ENCODE data around the gene DERL3.
"Not testable (repeated sequence)": the region's sequence is repeated elsewhere in the genome, so short reads cannot be mapped to it uniquely, and the experiment has no call there.

DERL3 gene

DNA sequence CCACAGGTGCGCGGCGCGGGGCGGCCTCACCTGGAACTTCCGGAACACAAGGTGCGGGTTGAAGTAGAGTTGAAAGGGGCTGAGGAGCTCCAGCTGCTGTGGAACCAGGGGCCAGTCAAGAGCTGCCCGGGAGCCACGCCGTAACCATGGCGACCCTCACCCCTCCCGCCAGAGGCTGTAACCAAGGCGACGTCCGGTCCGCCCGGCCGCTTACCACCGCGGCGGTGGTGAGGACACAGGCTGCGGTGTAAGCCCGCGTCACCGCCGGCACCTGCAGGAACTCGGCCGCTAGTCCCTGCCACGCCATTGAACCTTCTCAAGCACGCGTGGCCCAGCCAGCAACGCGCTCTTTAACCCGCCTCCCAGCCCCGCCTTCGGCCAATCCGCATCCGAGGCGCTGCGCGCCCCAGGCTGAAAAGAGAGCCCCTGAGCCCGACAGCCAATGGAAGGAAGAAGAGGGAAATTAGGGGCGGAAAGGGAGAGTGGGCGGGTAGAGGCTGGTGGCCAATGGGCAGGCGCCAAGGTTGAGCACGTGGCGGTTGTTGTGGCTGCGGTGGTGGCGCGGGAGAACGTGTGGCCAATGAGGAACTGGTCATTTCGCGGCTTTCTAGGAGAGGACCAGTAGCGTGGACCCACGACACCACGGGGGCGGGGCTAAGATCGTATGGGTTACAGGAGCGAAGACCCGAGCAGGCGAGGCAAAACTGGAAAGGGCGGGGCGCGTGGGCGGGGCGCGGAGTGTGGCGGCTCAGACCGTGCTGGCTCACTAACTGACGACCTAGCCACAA lies at the start of gene DERL3:
DERL3 (minus strand) TSS at position 326 of the 788 bp plus-strand sequence; CDS start at position 307, 19 bp downstream.
- DNase-seq (ENCODE audit: low read depth in 2 of 2) = peak; percentile 87 to 88

- no peak for DNase-seq (ENCODE audit: low read depth in 2 of 2)
Measured at GRCh38 chr22:23884140-23884539, 45.3 kb upstream of the DERL3 start.

- no peak for DNase-seq (ENCODE audit: low read depth in 2 of 2)
Measured at GRCh38 chr22:23883658-23884057, 44.9 kb upstream of the DERL3 start.

- no peak for DNase-seq (ENCODE audit: low read depth in 2 of 2)
Measured at GRCh38 chr22:23882370-23882769, 43.6 kb upstream of the DERL3 start.

GRCh38 chr22:23878219-23878618 lies 39.4 kb upstream of the DERL3 start:
- no peak for DNase-seq (ENCODE audit: low read depth in 2 of 2)

DNA sequence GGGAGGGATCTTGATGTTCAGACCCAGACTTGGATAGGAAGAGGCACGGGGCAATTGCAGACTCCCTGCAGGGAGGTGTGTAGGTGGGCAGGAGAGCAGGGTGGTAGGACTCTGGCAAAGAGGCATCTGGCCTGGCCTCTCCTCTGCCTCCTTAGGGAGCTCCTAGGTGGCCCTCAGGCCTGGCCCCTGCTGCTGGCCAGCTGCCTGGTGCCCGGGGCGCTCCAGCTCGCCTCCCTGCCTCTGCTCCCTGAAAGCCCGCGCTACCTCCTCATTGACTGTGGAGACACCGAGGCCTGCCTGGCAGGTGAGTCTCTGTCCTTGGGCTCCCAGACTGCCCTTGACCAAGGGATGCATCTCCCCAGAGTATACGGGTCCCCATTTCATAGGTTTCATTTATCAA lies 38.8 kb upstream of the DERL3 start:
- DNase-seq (ENCODE audit: low read depth in 2 of 2) = no peak

- DNase-seq (ENCODE audit: low read depth in 2 of 2) = no peak
Measured at GRCh38 chr22:23875801-23876200, 37.0 kb upstream of the DERL3 start.

DNA sequence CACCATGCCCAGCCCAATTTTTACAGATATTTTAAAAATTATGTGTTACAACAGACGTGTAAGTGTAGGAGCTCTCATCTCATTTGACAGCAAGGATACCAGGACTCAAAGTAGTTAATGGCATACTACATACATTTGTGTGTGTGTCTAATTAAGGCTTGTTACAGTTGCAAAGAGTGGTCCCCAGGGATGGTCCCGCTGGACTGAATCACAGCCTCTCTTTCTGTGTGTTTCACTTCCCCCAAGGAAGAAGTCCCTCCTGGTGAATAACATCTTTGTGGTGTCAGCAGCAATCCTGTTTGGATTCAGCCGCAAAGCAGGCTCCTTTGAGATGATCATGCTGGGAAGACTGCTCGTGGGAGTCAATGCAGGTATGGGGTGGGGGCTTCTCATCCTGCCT lies 36.1 kb upstream of the DERL3 start:
- no peak for DNase-seq (ENCODE audit: low read depth in 2 of 2)

DNA sequence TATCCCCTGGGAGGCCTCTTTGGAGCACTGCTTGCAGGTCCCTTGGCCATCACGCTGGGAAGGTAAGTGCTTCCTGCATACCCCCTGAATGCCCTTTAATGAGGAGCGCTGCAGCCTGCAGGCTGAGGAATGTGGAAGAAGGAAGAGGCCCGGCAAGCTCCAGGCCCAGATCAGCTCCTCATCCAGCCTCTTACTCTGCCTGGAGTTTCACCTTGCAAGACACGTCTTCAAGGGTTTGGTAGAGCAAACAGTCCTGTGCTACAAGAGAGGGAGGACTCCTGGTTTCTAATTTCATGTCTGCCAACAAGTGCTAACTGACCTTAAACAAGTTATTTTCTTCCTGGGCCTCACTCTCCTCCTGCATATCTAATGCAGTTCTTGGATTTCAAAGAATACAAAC lies 29.8 kb upstream of the DERL3 start:
- no peak for DNase-seq (ENCODE audit: low read depth in 2 of 2)

DNA sequence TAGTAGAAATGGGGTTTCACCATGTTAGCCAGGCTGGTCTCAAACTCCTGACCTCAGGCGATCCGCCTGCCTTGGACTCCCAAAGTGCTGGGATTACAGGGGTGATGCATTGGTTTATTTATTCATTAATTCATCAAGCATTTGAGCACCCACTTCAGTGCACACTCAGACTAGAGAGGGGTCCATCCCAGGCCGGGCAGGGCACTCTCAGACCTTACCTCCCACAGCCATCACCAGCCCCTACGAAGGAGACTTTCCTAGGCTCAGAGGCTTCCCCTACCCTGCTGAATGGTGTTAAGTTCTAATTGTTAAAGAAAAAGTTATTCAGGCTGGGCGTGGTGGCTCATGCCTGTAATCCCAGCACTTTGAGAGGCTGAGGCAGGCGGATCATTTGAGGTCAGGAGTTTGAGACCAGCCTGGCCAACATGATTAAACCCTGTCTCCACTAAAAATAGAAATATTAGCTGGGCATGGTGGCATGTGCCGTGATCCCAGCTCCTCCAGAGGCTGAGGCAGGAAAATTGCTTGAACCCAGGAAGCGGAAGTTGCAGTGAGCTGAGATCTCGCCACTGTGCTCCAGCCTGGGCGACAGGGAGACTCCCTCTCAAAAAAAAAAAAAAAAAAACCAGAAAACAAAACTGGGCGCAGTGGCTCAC lies 25.8 kb upstream of the DERL3 start:
- DNase-seq (ENCODE audit: low read depth in 2 of 2) = not testable (repeated sequence)

DNA sequence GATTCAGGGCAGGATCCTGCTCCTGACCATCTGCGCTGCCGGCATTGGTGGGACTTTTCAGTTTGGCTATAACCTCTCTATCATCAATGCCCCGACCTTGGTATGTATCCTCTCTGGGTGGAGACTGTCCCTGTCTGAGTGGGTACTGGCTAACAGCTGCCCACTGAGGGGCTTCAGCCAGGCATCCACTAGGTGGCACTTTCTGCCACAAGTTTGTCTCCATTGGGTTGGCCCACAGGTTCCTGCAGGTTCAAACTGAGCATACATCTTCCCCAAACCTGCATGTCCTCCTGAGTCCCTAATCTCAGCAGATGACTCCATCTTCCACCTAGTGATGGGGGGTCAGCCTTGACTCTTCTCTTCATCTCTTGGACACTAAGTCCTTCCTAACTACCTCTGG lies 23.3 kb upstream of the DERL3 start:
- no peak for DNase-seq (ENCODE audit: low read depth in 2 of 2)

DNA sequence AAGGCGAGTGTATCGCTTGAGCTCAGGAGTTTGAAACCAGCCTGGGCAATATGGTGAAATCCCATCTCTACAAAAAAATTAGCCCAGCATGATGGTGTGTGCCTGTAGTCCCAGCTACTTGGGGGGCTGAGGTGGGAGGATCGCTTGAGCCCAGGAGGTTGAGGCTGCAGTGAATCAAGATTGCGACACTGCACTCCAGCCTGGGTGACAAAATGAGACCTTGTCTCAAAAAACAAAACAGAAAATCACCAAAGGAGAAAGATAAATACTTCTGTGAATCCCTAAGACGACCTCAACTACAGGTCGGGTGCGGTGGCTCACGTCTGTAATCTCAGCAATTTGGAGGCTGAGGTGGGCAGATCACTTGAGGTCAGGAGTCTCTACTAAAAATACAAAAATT lies 21.4 kb upstream of the DERL3 start:
- not testable (repeated sequence) for DNase-seq (ENCODE audit: low read depth in 2 of 2)

GRCh38 chr22:23859201-23859600 lies 20.4 kb upstream of the DERL3 start:
- DNase-seq (ENCODE audit: low read depth in 2 of 2) = no peak

- no peak for DNase-seq (ENCODE audit: low read depth in 2 of 2)
Measured at GRCh38 chr22:23858484-23858815, 19.6 kb upstream of the DERL3 start.

GRCh38 chr22:23857606-23858483 lies 19.0 kb upstream of the DERL3 start, which contains the start of gene SLC2A11:
TSS of gene SLC2A11 (plus strand) at chr22:23857875. CDS start at chr22:23858000, 125 bp downstream.
- peak; percentile 87 for DNase-seq (ENCODE audit: low read depth in 2 of 2)

DNA sequence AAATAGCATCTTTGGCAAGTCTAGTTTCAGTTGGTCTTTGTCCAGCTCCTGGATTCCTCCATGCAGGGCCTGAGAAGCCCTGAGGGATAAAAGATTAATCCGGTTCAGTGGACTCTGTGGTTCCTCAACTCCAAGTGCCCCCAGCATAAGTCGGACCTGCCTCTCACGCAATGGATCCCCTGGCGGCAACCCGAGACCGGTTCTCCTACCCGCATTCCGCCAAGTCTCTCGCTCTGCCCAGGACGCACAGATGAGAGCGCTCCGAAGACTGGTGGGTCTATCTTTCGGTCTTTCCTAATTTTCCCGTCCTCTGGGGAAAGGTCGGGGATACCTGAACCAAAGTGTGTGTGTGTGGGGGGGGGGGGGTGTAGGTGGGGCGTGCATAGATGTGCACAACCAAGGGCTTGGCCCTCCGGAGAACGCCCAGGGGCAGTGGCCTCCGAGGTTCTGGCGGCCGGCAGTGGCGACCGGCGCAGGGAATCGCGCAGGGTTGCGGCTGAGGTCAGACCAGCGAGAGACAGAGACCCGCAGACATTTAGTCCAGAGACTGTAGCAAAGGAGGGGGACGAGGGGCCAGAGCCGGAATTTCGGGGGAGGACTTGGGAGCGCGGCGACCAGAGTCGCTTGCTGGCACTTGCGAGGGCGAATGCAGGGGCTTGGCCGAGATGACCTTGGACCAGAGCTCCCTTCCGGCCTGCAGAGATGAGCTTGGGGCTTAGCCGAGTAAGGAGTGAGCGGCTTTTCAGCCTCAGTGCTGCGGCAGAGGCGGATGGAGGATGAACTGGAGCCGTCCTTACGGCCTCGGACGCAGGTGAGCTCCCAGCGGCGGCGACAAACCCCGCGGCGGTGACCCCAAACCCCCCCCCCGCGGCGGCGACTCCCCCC lies 18.2 kb upstream of the DERL3 start:
- DNase-seq (ENCODE audit: low read depth in 2 of 2) = no peak

DNA sequence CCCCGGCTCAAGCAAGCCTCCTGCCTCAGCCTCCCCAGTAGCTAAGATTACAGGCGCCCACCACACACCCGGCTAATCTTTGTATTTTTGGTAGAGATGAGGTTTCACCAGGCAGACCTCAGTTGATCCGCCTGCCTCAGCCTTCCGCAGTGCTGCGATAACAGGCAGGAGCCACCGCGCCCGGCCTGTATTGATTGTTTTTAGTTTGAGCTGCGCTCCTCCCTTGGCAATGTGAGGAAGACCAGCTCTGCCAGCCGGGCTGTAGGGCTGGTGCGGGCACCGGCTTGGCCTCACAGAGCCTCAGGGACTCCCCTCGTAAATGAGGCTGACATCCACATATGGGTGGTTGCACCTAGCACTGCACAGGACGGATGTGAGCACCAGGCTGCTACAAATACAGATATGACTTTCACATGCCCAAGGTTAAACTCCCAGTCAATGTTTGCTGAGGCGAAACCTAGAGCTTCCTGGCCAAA lies 11.4 kb upstream of the DERL3 start:
- DNase-seq (ENCODE audit: low read depth in 2 of 2) = no peak

DNA sequence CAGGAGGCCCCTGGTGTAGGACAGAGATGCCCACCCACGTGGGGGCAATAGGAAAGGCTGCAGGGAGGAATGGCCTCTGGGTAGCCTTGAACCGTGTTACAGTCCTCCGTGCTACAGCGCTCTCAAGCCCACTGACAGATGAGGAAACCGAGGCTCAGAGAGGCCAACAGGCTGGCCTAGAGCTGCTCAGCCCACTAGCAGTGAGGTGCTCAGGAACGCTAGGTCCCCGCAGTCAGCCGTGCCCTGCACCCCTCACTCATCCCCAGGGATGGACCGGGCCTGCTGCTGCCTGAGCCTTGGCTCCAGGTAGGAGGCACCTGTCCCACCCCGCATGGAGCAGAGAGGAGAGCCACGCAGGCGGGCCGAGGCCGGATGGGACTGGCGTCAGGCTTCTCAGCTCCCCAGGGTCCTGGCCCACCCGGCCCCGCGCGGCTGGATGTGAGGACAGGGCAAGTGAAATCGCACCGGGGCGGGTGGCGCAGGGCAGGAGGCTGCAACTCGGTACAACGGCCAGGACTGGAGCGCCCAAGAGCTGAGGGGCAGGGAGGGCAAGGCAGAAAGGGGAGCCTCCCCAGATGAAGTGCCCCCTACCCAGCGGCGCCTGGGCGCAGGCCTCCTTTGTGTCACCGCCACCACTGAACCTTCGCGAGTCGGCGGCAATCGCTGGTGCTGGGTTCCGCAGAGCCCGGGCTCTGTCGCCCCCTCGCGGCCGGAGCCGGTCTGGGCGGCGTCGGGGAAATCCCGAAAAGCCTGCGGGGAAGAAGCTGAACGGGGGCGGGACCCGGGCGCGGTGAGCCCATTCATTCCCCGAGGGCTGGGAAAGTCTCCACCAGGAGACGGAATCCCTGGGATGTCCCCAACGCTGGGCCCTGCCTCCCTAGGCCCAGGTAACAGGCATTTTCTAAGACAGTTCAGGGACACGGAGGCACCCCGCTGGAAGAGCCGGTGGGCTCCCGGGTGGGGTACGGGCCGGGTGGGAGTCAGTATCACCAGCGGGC lies 10.5 kb upstream of the DERL3 start:
- DNase-seq (ENCODE audit: low read depth in 2 of 2) = peak; percentile 70 to 74

DNA sequence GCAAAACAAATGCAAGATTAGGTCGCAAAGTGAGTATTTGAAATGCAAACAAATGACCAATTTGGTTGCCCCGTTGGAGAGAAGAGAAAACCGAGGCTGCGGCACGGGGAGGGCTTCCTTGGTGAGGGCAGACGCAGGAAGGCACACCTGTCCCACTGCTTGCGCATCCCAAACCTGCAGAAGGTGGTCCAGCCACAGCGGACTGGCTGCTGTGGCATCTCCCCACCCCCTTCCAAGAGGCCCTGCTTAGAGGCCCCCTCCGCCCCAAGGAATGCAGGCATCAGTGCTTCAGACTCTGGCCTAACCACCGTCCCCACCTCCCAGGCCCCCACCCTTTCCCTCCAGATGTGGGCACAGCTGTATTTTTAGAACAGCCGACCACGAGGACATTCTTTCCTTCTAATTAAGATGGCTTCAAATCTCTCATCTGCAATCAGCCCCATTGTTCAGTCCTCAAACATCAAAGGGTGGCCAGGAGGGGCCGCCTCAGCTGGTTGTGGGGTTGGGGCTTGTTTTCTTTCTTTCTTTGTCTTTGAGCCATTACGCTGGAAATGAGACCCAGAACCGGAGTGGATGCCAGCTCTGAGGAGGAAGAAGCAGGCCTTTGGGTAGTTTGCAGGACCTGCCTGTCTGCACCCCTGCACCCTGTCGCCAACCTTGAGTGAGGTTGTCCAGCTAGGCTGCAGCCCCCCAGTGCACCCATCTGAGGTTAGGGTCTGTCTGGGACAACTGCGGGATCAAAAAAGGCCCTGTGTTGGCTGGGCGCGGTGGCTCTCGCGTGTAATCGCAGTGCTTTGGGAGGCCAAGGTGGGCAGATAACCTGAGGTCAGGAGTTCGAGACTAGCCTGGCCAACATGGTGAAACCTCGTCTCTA lies 9.4 kb upstream of the DERL3 start:
- no peak for DNase-seq (ENCODE audit: low read depth in 2 of 2)

Measured in stimulated activated CD8-positive, alpha-beta memory T cell treated with anti-CD3 and anti-CD28 coated beads, Interleukin-2, amount 100 ng/mL, for 1 hour (primary cell).